Dermis blood vessel endothelial cell (primary cell): ENCODE results near the gene C19orf73. TPM values are rescaled to one million over a fixed set of nuclear protein-coding genes. Genes with fewer than 3 reads are reported as not detected.
A peak's percentile ranks its signal among the peaks of the same experiment; 100 is the strongest.
"Not testable (repeated sequence)": the region's sequence is repeated elsewhere in the genome, so short reads cannot be mapped to it uniquely, and the experiment has no call there.

Experiments
- DNase-seq: peaks from one replicate; pipeline ENCODE4 v3.0.0; 2010
- total RNA-seq: library from RNA; depleted of rRNA; stranded (reverse); fragments of >200 nt; gene quantifications from 2 replicates; pipeline ENCODE4 v1.2.3, GENCODE V29; 2014

C19orf73 gene
- total RNA-seq, 1 donor from 2014 or later, result 1.4 TPM

DNA sequence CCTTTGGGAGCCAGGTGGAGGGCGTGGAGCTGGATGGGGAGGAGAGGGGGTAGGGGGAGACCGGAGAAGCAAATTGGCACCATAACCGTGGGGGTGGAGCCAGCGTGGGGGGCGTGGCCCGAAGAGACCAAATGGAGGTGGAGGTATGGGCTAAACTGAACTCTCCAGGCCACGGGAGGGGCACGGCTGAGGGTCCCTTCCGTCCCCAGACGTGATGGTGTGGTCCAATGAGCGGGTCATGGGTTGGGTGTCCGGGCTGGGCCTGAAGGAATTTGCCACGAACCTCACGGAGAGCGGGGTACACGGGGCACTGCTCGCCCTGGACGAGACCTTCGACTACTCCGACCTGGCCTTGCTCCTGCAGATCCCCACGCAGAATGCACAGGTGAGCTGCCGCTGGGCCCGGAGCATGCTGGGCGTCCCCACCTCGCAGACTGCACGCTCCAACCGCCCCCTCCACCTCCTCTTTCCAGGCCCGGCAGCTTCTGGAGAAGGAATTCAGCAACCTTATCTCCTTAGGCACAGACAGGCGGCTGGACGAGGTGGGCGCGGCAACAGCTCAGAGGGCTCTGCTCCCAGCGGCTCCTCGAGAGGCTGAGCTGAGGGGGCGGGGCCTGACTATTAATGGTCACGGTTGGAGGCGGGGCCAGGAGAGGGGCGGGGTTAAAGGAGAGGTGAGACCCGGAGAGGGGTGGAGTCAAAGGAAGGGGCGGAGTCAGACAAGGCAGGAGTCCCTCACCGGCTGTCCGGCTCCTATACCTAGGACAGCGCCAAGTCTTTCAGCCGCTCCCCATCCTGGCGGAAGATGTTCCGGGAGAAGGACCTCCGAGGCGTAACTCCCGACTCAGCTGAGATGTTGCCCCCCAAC is 30.1 kb upstream of the C19orf73 start:
- DNase-seq, result peak; percentile 94

DNA sequence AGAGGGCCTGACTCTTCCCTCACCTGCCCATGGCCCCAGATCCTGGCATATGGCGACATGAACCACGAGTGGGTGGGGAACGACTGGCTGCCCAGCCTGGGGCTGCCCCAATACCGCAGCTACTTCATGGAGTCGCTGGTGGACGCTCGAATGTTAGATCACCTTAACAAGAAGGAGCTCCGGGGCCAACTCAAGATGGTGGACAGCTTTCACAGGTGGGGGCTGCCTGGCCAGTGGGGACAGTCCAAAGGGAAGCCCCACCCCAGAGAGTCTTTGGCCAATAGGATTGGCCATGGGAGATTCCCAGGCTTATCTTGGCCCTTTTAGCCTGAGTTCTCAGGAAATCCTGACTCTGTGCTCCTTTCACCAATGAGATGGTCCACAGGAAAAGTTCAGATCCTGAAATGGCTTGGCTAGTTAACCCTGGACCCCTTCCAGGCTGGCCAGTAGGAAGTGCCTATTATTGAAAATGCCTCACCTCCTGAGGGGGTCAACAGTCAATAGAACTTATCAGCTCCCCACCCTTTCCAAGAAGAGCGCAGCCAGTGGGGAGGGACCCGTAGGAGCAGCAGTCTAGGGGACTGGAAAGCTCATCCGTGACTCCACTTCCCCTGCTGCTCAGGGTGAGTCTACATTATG is 29.2 kb upstream of the C19orf73 start:
- DNase-seq, result peak; percentile 89

DNA sequence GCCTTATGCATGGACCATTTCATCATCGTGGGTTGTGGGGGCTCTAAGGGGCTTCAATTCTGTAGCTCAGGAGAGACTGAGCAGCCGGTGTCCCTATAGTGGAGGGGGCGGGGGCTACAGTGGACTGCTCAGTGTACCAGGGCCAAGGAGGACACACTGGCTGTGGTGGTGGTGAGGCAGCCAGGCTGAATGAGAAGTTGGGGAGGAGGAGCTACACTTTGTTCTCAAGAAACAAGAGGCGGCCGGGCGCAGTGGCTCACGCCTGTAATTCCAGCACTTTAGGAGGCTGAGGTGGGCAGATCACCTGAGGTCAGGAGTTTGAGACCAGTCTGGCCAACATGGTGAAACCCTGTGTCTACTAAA is 27.4 kb upstream of the C19orf73 start:
- not testable (repeated sequence) for DNase-seq

DNA sequence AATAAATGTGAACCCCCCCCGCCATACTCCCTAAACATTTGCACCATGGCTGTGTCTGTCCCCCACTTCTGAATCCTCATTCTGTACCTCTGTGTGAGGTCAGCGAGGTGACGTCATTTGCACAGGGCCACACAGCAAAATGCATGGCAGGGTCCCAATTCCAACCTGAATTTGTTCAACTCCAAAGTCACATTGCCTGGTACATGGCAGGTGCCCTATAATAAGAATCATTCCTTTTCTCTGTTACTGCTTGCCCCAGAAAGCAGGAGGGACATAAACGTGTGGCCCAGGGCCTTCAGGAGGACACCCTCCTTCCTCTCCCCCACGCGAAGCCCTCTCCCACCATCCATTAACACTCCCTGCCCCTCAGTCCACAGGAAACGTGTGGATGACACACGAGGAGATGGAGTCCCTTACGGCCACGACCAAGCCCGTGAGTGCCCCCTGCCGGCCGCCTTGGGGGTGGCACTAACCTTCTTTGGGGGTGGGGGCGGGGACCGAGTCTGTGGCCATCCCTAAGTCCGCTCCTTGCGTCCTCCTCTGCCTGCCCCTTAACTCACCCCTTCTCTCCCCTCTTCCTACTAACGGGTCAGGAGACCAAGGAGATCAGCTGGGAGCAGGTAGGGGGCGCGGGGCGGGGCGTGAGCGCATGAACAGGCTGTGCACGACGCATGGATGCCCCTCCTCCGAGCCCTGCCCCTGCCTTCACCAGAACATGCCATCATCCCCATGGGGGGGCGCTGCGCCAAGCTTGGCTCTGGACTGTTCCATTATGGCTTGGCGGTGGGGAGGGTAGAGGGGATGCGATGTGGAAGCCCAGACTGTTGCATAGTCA is 26.8 kb upstream of the C19orf73 start:
- DNase-seq, result peak; percentile 80

DNA sequence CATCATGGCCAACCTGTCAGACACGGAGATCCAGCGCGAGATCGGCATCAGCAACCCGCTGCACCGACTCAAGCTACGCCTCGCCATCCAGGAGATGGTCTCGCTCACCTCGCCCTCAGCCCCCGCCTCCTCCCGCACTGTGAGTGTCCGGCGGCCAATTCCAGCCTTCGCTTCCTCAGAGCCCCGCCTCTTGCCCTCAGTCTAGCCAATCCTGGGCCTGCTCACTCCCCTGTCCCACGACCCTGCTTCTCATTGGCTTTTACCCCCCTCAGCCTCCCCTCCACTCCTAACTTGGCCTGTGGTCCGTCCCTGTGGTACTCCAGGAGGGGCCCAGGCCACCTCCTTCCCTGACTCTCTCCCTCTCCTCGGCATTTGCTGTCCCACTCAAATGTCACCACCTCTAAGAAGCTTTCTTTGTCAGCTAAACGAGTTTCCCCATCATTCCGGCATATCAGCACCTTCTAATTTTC is 24.0 kb upstream of the C19orf73 start:
- peak; percentile 94 for DNase-seq

DNA sequence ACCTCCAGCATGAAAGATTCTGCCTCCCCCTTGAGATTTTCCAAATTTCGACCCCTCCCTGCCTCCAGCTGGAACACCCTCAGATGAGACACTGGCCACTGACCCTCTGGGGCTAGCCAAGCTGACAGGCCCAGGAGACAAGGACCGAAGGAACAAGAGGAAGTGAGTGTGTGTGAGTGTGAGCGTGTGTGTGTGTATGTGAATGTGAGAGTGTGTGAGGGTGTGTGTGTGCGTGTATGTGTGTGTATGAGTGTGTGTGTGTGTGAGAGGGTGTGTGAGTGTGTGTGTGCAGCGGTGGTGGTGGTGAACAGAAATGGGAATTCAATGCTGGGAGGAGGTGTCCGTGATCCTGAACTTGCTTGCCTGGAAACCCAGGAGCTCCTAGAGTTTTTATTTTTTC is 22.4 kb upstream of the C19orf73 start:
- DNase-seq, result no peak

DNA sequence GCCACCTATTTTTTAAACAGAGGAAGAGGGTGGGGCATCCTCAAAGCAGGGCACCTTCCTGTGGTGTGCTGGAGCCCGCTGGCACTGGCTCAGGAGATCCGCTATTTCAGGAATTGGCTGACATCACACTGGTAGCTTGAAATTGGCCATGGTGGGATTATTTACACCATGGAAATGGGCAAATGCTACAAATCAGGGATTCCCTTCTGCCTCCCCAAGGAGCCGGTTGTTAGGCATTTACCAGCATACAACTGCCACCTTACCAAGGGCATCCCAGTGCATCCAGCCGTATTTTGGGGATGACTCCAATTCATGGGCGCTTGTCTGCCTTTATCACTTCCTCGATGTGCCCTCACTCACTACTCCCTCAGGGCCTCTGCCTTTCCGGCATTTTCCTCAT is 22.0 kb upstream of the C19orf73 start:
- DNase-seq, result no peak

DNA sequence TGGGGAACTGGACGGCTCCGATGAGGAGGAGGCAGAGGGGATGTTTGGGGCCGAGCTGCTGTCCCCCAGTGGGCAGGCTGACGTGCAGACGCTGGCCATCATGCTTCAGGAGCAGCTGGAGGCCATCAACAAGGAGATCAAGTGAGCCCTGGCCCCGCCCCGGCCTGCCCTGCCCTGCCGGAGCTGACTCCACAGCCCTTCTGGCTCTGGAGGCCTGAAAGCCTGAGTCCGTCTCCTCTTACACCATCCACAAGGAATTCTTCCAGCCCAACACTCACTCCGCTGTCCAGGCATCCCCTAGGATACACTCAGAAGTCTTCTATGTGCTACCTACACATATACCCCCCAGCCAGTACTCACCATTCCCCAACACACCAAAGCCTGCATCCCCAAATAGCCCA is 17.8 kb upstream of the C19orf73 start:
- no peak for DNase-seq

DNA sequence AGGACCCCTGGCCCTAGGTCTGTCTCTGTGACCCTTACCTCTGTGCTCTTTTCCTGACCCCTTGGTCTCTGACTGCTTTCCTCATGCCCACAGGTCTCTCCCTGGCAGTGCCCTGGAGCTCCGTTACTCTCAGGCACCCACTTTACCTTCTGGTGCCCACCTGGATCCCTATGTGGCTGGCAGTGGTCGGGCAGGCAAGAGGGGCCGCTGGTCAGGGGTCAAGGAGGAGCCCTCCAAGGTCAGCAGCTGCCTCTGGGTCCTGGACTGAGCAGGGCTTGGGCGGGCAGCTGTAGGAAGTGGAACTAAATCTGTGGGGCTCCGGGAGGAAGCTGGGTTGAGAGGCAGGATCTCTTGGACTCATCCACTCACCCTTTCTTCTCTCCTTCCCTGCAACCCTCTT is 16.7 kb upstream of the C19orf73 start:
- no peak for DNase-seq

DNA sequence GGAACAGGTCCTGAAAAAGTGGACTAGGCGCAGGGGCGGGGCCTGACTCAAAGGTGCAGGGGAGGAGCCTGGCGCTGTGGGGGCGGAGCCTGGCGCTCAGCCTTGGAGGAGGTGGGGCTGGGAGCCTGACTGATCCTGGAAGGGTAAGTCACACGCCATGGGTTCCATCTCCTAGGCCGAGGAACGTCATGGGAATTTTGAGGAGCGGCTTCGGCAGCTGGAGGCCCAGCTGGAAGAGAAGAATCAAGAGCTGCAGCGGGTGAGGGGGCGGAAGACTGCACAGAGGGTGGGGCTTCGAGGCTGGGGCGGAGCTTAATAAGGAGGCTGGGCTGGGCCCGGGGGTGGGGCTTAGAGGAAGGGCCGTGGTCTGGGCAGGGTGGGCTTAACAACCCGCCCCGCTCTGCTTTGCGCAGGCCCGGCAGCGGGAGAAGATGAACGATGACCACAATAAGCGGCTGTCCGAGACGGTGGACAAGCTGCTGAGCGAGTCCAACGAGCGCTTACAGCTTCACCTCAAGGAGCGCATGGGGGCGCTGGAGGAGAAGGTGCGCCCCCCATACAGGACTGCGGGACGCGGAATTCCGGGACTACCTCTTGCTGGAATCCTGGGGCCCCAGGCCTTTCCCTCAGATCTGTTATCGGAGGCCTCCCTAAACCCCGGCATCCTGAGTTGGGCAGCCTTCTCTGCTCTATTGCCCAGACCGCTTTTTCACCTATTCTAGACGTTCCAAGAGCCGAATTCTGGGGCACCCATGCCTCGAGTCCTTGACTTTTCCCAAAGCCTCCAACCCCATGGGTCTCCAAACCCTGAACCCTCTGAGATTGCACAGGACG is 14.9 kb upstream of the C19orf73 start:
- peak; percentile 43 for DNase-seq

DNA sequence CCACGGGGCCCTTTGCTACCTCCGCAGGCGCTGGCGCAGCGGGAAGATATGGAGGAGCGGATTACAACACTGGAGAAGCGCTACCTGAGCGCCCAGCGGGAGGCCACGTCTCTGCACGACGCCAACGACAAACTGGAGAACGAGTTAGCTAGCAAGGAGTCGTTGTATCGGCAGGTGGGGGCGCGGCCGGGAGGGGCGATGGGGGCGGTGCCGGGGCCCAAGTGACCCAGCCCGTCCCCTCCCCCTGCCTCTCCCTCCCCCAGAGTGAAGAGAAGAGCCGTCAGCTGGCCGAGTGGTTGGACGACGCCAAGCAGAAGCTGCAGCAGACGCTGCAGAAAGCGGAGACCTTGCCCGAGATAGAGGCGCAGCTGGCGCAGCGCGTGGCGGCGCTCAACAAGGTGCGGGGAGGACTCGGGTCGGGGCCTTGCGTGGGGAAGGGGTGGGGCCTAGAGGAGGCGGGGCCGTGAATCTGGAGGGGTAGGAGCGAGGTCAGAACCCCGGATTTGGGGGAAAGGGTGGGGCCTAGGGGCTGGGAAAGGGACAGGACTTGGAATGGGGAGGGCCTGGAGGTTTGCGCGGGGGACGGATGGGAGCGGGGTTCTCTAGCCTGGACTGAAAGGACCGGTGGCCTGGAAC is 14.1 kb upstream of the C19orf73 start:
- DNase-seq, result no peak

DNA sequence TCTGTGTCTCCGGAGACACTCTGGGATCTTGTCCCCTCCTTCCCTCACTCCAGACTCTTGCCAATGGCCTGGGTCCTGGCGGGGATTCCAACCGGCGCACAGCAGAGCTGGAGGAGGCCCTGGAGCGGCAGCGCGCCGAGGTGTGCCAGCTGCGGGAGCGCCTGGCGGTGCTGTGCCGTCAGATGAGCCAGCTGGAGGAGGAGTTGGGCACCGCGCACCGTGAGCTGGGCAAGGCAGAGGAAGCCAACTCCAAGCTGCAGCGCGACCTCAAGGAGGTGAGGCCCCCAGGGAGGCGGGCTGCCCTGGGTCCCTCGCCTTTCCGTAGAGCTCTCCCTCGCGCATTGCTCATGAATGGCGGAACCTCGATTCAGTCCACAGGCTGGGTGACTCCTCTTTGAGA is 11.4 kb upstream of the C19orf73 start:
- no peak for DNase-seq

DNA sequence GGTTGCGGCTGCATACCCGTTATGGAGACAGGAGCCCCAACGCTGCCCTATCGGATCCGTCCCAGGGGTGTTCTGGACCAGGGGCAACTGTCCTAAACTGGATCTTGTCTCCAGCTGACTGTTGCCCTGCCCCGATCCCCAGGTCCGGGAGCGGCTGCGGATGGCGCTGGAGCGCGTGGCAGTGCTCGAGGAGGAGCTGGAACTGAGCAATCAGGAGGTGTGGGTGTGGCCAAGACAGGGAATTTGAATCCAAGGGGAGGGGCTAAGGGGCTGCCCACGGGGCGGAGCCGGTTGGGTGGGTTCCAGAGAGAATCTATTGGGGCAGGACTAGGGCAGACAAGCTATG is 10.3 kb upstream of the C19orf73 start:
- no peak for DNase-seq

DNA sequence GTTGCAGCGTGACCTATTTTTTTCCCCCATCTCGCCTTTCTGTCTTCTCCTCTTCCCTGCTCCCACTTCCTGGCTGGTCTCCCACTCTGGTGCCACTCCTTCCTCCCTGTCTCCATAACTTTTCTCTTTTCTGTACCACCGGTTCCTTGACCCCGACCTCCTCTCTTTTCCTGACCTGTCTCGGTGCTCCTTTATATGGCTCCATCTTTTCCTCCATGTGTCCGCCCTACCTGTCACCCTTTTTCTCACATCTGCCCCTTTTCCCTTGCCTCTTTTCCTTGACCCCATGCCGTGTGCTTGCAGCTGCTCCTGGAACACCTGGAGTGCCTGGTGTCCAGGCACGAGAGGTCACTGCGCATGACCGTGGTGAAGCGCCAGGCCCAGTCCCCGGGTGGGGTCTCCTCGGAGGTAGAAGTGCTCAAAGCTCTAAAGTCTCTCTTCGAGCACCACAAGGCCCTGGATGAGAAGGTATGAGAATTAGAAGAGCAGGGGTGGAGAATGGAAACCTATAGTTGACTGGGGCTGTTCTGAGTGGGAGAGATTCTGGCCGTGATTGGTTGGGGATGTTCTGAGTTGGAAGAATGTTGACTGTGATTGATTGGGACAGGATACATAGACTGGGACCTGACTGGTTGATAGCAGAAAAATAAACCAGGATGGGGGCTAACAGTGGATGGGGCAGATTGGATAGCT is 9.7 kb upstream of the C19orf73 start:
- DNase-seq, result no peak

DNA sequence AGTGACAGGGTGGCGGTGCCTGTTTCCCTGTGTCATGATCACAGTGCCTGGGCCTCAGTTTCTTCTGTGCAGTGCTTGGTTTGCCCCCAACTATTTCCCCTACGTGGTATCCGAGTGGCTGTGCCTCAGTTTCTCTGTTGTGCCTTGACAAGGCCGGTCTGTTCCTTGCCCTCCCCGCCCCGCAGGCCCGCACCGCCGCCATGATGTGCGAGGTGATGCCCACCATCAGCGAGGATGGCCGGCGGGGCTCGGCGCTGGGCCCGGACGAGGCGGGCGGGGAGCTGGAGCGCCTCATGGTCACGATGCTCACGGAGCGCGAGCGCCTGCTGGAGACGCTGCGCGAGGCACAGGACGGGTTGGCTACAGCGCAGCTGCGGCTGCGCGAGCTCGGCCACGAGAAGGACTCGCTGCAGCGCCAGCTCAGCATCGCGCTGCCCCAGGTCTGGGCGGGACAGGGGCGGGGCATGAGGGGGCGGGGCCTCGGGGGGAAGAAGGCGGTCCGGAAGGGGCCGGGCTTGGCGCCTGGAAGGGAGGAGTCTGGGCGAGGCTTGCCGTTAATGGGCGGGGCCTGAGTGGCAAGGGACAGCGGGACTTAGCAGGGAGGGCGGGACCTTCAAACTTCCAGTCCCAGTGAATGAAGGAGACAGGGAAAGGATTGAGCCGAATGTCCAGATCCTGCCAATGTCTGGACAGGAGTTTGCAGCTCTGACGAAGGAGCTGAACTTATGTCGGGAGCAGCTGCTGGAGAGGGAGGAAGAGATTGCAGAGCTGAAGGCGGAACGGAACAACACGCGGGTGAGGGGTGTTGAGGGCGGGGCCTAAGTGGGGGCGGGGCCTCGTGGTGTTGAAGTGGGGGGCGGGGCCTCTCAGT is 9.0 kb upstream of the C19orf73 start:
- peak; percentile 98 for DNase-seq

DNA sequence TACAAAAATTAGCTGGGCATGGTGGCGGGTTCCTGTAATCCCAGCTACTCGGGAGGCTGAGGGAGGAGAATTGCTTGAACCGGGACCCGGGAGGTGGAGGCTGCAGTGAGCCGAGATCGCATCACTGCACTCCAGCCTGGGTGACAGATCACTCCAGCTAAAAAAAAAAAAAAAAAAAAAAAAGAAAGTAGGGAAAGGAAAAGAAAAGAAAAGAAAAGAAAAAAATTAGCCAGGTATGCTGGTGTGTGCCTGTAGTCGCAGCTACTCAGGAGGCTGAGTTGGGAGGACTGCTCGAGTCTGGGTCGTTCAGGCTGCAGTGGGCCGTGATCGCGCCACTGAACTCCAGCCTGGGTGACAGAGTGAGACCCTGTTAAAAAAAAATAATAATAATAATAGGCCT is 8.3 kb upstream of the C19orf73 start:
- not testable (repeated sequence) for DNase-seq

DNA sequence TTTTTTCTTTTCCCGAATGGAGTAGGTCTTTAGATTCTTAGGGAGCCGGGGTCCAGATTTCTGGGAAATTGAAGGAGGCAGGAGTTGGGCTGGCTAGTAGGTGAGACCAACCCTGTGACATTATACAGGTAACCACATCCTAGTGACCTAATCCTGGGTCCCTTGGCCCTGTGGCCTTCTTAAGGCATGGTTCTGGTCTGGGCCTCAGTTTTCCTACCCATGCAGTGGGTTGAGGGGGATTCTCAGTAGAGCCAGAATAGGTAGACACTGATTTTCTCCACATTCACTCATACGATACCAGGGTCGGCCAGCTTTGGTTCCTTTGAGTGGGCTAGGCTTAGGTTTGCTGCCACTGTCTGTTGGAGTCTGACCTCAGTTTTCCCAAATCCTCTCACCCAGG is 7.6 kb upstream of the C19orf73 start:
- no peak for DNase-seq

DNA sequence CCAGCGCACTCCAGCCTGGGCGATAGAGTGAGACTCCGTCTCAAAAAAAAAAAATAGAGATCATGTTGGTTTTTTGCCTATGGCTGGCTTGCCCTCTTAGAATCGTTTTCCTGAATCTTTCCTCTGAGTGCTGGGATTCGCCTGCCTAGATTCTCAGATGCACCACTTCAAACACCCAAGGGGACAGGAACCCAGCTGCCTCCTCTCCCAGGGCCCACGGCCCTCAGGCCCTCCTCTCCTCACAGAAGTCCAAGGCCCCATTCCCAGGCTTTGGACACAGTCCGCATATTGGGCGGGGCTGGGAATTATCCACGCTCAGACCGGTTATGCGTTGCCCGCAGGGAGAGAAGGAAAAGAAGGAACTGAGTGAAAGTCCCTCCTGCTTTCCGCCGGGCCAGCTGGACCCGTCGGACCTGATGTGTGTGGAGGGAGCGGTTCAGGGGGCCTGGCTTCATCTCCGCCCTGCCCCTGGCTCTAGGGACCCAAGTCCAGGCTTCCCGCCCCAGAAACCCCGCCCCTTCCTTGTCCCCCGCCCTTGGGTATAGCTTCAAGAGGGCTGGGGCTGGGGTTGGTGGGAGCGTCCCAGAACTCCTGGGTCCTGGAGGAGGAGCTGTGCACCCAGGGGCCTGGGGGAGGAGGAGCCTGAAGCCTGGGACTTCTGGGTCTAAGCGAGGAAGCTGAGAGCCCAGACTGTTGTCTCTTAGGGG is 6.2 kb upstream of the C19orf73 start:
- DNase-seq, result no peak

DNA sequence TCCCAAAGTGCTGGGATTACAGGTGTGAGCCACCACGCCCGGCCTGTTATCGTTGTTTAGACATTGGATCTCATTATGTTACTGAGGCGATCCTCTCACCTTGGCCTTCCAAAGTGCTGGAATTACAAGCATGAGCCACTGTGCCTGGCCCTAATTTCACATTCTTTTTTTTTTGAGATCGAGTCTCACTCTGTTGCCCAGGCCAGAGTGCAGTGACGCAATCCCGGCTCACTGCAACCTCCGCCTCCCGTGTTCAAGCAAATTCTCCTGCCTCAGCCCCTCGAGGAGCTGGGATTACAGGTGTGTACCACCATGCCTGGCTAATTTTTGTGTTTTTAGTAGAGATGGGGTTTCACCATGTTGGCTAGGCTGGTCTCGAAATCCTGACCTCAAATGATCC is 4.3 kb upstream of the C19orf73 start:
- not testable (repeated sequence) for DNase-seq

DNA sequence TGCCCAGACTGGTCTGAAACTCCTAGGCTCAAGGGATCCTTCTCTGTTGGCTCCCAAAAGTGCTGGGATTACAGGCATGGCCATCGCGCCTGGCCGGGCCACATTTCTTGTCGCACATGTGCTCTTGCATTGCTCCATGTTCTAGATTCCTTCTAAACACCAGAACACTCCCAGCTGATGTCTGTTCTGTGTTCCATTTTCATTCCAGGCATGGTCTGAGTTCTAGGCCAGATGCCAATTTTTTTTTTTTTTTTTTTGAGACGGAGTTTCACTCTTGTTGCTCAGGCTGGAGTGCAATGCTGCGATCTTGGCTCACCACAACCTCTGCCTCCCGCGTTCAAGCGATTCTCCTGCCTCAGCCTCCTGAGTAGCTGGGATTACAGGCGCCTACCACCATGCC is 2.9 kb upstream of the C19orf73 start:
- DNase-seq, result not testable (repeated sequence)
